C4-2B (cell line): ENCODE measurements around the gene BSX.

Experiments
- CTCF ChIP-seq: fragments of 450-650 bp; conservative IDR thresholded peaks from 2 replicates; pipeline ENCODE4 v1.5.1; 2017; ENCODE audit warnings: mild to moderate bottlenecking
- ZFX ChIP-seq: fragments of 450-650 bp; IDR thresholded peaks from 2 replicates; pipeline ENCODE4 v1.6.1; 2017

- no peak for TF ChIP-seq CTCF
- no peak for TF ChIP-seq ZFX
Observed at GRCh38 chr11:122998727-122999366, 17.2 kb upstream of the BSX start.
